ENCODE results near the gene CORO2B. TPM values are rescaled to one million over a fixed set of nuclear protein-coding genes. Genes with fewer than 3 reads are reported as not detected.

Gene CORO2B
- total RNA-seq, 1 experiment from 2014 or later, result 0.59 TPM

GRCh38 chr15:68589053-68589452 is 10.3 kb downstream of the CORO2B start:
- H3F3A ChIP-seq (ENCODE audit: insufficient read depth, low read depth), result 0 out of 2 replicates have a peak, but pooled peaks cover 4% of the 10 kb centered on the region
- no peak overlapping the region for H2AFZ ChIP-seq
- ChIA-PET CTCF (no interaction called here), POLR2A (ENCODE audit: unreplicated experiment) (interaction anchor here (0.6 kb wide), 1 partner anchor 639 kb away, joined by 5 read pairs; no protein-coding TSS in a partner anchor)
- peaks cover 24% of the 10 kb centered on the region for H3K4me1 ChIP-seq (replicated peaks; ENCODE audit: insufficient read depth)
- no peak for DNase-seq
- TF ChIP-seq CTCF (conservative IDR thresholded peaks at IDR 0.05) (no peak), EZH2 (IDR thresholded peaks at IDR 0.05; ENCODE audit: low read depth) (no peak)
- no peaks in the 10 kb centered on the region for H3K9me2 ChIP-seq (ENCODE audit: insufficient read depth)
- H4K20me1 ChIP-seq (ENCODE audit: insufficient read depth), result no peaks in the 10 kb centered on the region
- intact Hi-C loops (cut with micrococcal nuclease; ENCODE audit: unreplicated experiment), result no loop called here
- H3K27me3 ChIP-seq (ENCODE audit: insufficient read depth, low read depth), result no peaks in the 10 kb centered on the region
- no peaks in the 10 kb centered on the region for H3K79me2 ChIP-seq (ENCODE audit: low read depth)
- no peak overlapping the region for H3K4me2 ChIP-seq
- no TSS peak for BruUV-seq (replicated peaks)
- H3K27ac ChIP-seq, result no peak overlapping the region
- no peaks in the 10 kb centered on the region for H3K36me3 ChIP-seq (ENCODE audit: low read depth)
- no peak overlapping the region for H3K4me3 ChIP-seq
- no peaks in the 10 kb centered on the region for H3K9me3 ChIP-seq (ENCODE audit: insufficient read depth, low read depth)

- no peak overlapping the region for H3K4me3 ChIP-seq
- TF ChIP-seq EZH2 (IDR thresholded peaks at IDR 0.05; ENCODE audit: low read depth), result no peak
- TF ChIP-seq CTCF (conservative IDR thresholded peaks at IDR 0.05), result no peak
- no peaks in the 10 kb centered on the region for H3K9me3 ChIP-seq (ENCODE audit: insufficient read depth, low read depth)
- H2AFZ ChIP-seq, result no peak overlapping the region
- no peak overlapping the region for H3K4me2 ChIP-seq
- no peaks in the 10 kb centered on the region for H3K79me2 ChIP-seq (ENCODE audit: low read depth)
- H3K27ac ChIP-seq, result no peak overlapping the region
- 0 out of 2 replicates have a peak, but pooled peaks cover 4% of the 10 kb centered on the region for H3F3A ChIP-seq (ENCODE audit: insufficient read depth, low read depth)
- no peak for DNase-seq
- H4K20me1 ChIP-seq (ENCODE audit: insufficient read depth), result no peaks in the 10 kb centered on the region
- CTCF ChIA-PET, result no interaction called here
- POLR2A ChIA-PET (ENCODE audit: unreplicated experiment), result no interaction called here
- BruUV-seq (replicated peaks), result no TSS peak
- peaks cover 21% of the 10 kb centered on the region for H3K4me1 ChIP-seq (replicated peaks; ENCODE audit: insufficient read depth)
- H3K27me3 ChIP-seq (ENCODE audit: insufficient read depth, low read depth), result no peaks in the 10 kb centered on the region
- intact Hi-C loops (cut with micrococcal nuclease; ENCODE audit: unreplicated experiment), result no loop called here
- no peaks in the 10 kb centered on the region for H3K9me2 ChIP-seq (ENCODE audit: insufficient read depth)
- no peaks in the 10 kb centered on the region for H3K36me3 ChIP-seq (ENCODE audit: low read depth)
These were observed 11.3 kb downstream of the CORO2B start for GRCh38 chr15:68589783-68590710.

- Histone ChIP-seq H2AFZ (no peak overlapping the region), H3K27ac (no peak overlapping the region), H3K79me2 (ENCODE audit: low read depth) (no peaks in the 10 kb centered on the region), H3K9me2 (ENCODE audit: insufficient read depth) (no peaks in the 10 kb centered on the region), H3F3A (ENCODE audit: insufficient read depth, low read depth) (0 out of 2 replicates have a peak, but pooled peaks cover 4% of the 10 kb centered on the region), H3K4me2 (no peak overlapping the region), H3K9me3 (ENCODE audit: insufficient read depth, low read depth) (no peaks in the 10 kb centered on the region), H4K20me1 (ENCODE audit: insufficient read depth) (no peaks in the 10 kb centered on the region), H3K27me3 (ENCODE audit: insufficient read depth, low read depth) (no peaks in the 10 kb centered on the region), H3K4me3 (no peak overlapping the region), H3K36me3 (ENCODE audit: low read depth) (no peaks in the 10 kb centered on the region), H3K4me1 (replicated peaks; ENCODE audit: insufficient read depth) (peaks cover 13% of the 10 kb centered on the region)
- no peak for DNase-seq
- TF ChIP-seq CTCF (conservative IDR thresholded peaks at IDR 0.05), result no peak
- POLR2A ChIA-PET (ENCODE audit: unreplicated experiment), result no interaction called here
- no TSS peak for BruUV-seq (replicated peaks)
- CTCF ChIA-PET, result no interaction called here
- intact Hi-C loops (cut with micrococcal nuclease; ENCODE audit: unreplicated experiment), result no loop called here
These were observed 12.1 kb downstream of the CORO2B start for GRCh38 chr15:68590721-68591389.

Measured in PC-9 (cell line).